ENCODE measurements around the gene IL19. TPM values are rescaled to one million over a fixed set of nuclear protein-coding genes. Genes with fewer than 3 reads are reported as not detected.

IL19 gene
- total RNA-seq, 1 donor from 2014 or later, result not detected

DNA sequence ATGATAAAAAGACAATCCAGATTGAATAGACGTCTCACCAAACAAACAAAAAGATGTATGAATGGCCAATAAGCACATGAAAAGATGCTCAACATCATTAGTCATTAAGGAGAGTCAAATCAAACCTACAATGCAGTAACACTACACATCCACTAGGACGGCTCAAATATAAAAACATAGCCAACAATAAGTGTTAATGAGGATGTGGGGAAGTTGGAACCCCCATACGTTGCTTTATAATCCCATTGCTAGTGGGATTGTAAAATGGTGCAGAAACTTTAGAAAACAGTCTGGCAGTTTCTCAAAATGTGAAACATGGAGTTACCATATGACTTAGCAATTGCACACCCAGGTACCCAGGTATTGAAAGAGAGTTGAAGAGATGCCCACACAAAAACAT lies 112.0 kb downstream of the IL19 start:
- peaks cover 13% of the 10 kb centered on the region for H3K27me3 Mint-ChIP-seq
- no peak overlapping the region for H3K27ac Mint-ChIP-seq
- H3K4me3 Mint-ChIP-seq, result no peak overlapping the region
- no peaks in the 10 kb centered on the region for H3K36me3 Mint-ChIP-seq
- no peak for DNase-seq (ENCODE audit: extremely low spot score, unreplicated experiment)
- no peaks in the 10 kb centered on the region for H3K9me3 Mint-ChIP-seq
- peaks cover 5% of the 10 kb centered on the region for H3K4me1 Mint-ChIP-seq (ENCODE audit: unreplicated experiment)
- TF ChIP-seq, protein P1, sequence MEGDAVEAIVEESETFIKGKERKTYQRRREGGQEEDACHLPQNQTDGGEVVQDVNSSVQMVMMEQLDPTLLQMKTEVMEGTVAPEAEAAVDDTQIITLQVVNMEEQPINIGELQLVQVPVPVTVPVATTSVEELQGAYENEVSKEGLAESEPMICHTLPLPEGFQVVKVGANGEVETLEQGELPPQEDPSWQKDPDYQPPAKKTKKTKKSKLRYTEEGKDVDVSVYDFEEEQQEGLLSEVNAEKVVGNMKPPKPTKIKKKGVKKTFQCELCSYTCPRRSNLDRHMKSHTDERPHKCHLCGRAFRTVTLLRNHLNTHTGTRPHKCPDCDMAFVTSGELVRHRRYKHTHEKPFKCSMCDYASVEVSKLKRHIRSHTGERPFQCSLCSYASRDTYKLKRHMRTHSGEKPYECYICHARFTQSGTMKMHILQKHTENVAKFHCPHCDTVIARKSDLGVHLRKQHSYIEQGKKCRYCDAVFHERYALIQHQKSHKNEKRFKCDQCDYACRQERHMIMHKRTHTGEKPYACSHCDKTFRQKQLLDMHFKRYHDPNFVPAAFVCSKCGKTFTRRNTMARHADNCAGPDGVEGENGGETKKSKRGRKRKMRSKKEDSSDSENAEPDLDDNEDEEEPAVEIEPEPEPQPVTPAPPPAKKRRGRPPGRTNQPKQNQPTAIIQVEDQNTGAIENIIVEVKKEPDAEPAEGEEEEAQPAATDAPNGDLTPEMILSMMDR (conservative IDR thresholded peaks at IDR 0.05), result peak; percentile 59

DNA sequence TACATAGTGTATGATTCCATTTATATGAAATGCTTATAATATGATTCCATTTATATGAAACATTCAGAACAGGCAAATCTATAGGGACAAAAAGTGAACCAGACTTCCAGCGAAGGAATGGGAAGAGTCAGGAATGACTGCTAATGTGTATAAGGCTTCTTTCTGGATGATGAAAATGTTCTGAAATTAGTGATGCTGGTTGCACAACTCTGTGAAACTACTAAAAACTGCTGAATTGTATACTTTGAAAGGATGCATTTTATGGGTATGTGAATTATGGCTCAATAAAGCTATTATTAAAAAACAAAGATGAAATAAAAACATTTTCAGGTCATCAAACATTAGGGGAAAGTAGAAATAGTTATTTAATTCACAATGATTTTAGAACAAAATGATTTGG lies 112.6 kb downstream of the IL19 start:
- H3K36me3 Mint-ChIP-seq, result no peaks in the 10 kb centered on the region
- no peak overlapping the region for H3K27ac Mint-ChIP-seq
- peaks cover 5% of the 10 kb centered on the region for H3K4me1 Mint-ChIP-seq (ENCODE audit: unreplicated experiment)
- TF ChIP-seq, protein P1 (conservative IDR thresholded peaks at IDR 0.05), result no peak
- H3K4me3 Mint-ChIP-seq, result no peak overlapping the region
- no peak for DNase-seq (ENCODE audit: extremely low spot score, unreplicated experiment)
- peaks cover 15% of the 10 kb centered on the region for H3K27me3 Mint-ChIP-seq
- no peaks in the 10 kb centered on the region for H3K9me3 Mint-ChIP-seq

DNA sequence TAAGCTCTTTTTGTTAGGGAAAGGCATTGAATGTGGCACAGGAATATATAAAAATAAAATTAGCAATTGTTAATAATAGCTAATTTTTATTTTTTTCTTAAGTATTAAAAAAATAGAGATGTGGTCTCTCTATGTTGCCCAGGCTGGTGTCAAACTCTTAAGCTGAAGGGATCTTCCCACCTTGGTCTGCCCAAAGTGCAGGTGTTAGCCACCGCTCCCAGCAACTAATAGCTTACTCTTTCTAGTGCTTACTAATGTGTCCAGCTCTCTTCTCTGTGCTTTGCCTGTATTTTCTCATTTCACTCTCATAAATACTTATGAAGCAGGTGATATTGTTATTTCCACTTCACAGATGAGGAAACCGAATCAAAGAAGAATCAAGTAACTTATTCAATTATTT lies 113.3 kb downstream of the IL19 start:
- TF ChIP-seq, protein P1 (conservative IDR thresholded peaks at IDR 0.05), result no peak
- no peak overlapping the region for H3K4me3 Mint-ChIP-seq
- no peak overlapping the region for H3K27ac Mint-ChIP-seq
- peaks cover 5% of the 10 kb centered on the region for H3K4me1 Mint-ChIP-seq (ENCODE audit: unreplicated experiment)
- DNase-seq (ENCODE audit: extremely low spot score, unreplicated experiment), result no peak
- peaks cover 18% of the 10 kb centered on the region for H3K27me3 Mint-ChIP-seq
- no peaks in the 10 kb centered on the region for H3K36me3 Mint-ChIP-seq
- H3K9me3 Mint-ChIP-seq, result no peaks in the 10 kb centered on the region

DNA sequence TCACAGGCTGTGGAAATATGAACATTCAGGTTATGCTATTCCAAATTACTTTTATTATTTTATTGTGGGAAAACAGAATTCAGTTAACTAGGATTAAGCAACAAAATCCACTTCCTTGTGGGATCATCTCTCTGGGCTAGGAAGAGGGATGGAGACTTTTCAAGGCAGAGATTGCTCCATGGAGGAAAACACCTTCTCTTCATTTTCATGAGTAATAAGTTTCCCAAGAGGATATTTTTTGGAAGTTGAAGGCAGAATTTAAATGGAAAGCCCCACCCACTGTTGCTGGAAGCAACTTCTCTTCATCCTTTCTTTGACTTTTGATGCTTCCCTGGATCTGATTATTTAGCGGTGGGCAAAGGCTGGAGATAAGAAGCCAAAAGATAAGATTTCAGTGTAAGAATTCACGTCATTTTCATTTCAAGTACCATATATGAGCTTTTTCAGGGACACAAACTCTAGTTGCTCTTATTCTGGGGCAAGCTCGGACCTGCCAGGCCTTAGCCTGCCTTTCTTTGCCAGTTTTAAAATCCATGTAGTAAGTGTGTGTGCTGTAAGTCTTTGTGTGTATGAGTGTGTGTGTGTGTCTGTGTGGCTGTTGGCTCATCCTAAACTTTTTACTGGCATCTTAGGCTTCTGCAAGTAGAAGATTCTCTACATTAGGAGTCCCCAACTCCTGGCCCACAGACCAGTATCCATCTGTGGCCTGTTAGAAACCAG lies 114.9 kb downstream of the IL19 start:
- no peaks in the 10 kb centered on the region for H3K9me3 Mint-ChIP-seq
- H3K4me3 Mint-ChIP-seq, result no peak overlapping the region
- H3K27me3 Mint-ChIP-seq, result peaks cover 23% of the 10 kb centered on the region
- no peak for DNase-seq (ENCODE audit: extremely low spot score, unreplicated experiment)
- H3K4me1 Mint-ChIP-seq (ENCODE audit: unreplicated experiment), result peaks cover 5% of the 10 kb centered on the region
- TF ChIP-seq, protein P1 (conservative IDR thresholded peaks at IDR 0.05), result no peak
- no peak overlapping the region for H3K27ac Mint-ChIP-seq
- no peaks in the 10 kb centered on the region for H3K36me3 Mint-ChIP-seq

DNA sequence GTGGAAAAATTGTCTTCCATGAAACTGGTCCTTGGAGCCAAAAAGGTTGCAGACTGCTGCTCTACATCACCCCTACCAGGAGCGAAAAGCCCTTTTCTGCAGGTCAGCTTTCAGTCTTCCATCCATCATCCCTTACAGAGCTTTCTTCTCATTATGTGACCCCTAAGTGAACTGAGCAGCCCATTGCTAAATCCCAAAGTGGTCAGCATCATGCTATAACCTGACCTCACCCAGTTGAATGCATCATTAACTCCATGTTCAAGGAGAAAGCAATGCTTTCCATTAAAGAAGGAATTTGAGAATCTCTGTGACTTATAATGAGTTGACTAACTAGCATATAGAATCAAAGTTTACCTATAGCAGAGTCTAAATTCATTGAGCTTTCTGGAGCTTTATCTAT lies 116.3 kb downstream of the IL19 start:
- H3K27me3 Mint-ChIP-seq, result peaks cover 23% of the 10 kb centered on the region
- H3K9me3 Mint-ChIP-seq, result no peaks in the 10 kb centered on the region

More for the DNA sequence above, 116.3 kb downstream of the IL19 start:
- TF ChIP-seq, protein P1 (conservative IDR thresholded peaks at IDR 0.05), result no peak
- Mint-ChIP-seq H3K4me3 (no peak overlapping the region), H3K36me3 (no peaks in the 10 kb centered on the region), H3K4me1 (ENCODE audit: unreplicated experiment) (peaks cover 5% of the 10 kb centered on the region), H3K27ac (no peak overlapping the region)
- DNase-seq (ENCODE audit: extremely low spot score, unreplicated experiment), result no peak
